Colonic mucosa (tissue), 4 donors: ENCODE results near the gene AHCTF1. TPM values are rescaled to one million over a fixed set of nuclear protein-coding genes. Genes with fewer than 3 reads are reported as not detected.
"Not testable (repeated sequence)": the region's sequence is repeated elsewhere in the genome, so short reads cannot be mapped to it uniquely, and the experiment has no call there.

Source experiments
- DNase-seq: peaks from one replicate; pipeline ENCODE4 v3.0.0-alpha.2; 2020
- H3K27ac ChIP-seq: fragments of 200-600 bp; one replicate; pipeline ENCODE4 v1.8.0; 2021
- H3K27me3 ChIP-seq: fragments of 200-600 bp; one replicate; pipeline ENCODE4 v1.8.0; 2021
- H3K36me3 ChIP-seq: fragments of 200-600 bp; one replicate; pipeline ENCODE4 v1.8.0; 2021
- H3K4me1 ChIP-seq: fragments of 200-600 bp; one replicate; pipeline ENCODE4 v1.8.0; 2021; ENCODE audit warnings: mild to moderate bottlenecking
- H3K4me3 ChIP-seq: fragments of 200-600 bp; one replicate; pipeline ENCODE4 v1.8.0; 2021
- H3K9ac ChIP-seq, 2 donors: one replicate each; pipeline ENCODE4 v1.7.0; 2013; ENCODE audit warnings: control low read depth in 2 of 2, low read depth in 2 of 2, low read length in 2 of 2
- H3K9me3 ChIP-seq: fragments of 200-600 bp; one replicate; pipeline ENCODE4 v1.8.0; 2021
- CTCF ChIP-seq: fragments of 200-600 bp; IDR thresholded peaks from one replicate; pipeline ENCODE4 v1.8.0; 2022; ENCODE audit warnings: antibody characterized with exemption, mild to moderate bottlenecking
- intact Hi-C: fragments of 100-400 bp; cut with DNase I; formaldehyde crosslinking; loops from one replicate; pipeline ENCODE4 v1.14.1; 2022
- total RNA-seq, 2 donors: library from RNA; stranded (reverse); fragmentation: NEBNext Ultra II Directional in 1 of 2; extraction: Animal tissue kit (Norgen Biotek cat#: 25700) in 1 of 2; gene quantifications; one replicate each; pipeline ENCODE4 v1.2.1, GENCODE V29; 2021
- donor health status: healthy.
- donor health status: DM: no; HTN: no; CAD: no.
- donor health status: DM: no; HTN: no; CAD: no.

AHCTF1 gene
- total RNA-seq, 2 donors from 2014 or later = 22.8 to 24.5 TPM

DNA sequence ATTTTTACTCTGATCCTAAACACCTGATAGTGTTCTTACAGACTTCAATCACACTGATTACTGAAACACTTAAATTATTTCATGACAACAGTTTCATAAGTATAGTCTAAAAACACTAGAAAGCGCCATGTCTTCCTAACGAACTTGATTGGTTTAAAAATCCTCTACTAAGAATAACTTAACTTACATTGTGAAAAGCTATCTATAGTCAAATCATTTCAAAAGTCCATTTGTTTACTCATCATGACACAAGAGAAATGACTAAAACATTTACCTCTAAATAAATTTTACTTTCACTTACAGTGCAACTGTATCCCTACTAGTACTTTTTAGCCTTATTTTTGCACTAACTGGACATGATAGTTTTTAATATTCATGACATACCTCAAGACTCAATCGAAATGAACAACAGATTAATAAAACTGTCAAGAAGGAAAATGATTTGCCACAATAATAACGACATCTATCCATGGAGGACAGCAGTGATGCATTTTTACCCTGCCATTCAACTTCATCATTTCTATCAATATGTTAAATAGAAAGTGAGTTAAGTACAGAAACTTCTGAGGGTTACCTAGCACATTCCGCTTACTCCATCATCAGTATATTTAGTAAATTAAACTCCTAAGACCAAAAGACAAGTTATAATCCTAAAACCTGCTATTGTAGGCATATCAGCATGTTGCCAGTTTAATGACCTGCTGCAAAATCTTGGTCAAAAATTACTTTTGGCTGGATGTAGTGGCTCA, 38.4 kb downstream of the AHCTF1 start:
- Histone ChIP-seq H3K27me3 (no peaks in the 10 kb centered on the region), H3K4me3 (no peak overlapping the region), H3K9me3 (no peaks in the 10 kb centered on the region), H3K4me1 (no peaks in the 10 kb centered on the region), H3K9ac (no peak overlapping the region), H3K27ac (no peak overlapping the region), H3K36me3 (peaks cover 33% of the 10 kb centered on the region)
- no peak for DNase-seq
- intact Hi-C loops = no loop called here
- no peak for TF ChIP-seq CTCF

DNA sequence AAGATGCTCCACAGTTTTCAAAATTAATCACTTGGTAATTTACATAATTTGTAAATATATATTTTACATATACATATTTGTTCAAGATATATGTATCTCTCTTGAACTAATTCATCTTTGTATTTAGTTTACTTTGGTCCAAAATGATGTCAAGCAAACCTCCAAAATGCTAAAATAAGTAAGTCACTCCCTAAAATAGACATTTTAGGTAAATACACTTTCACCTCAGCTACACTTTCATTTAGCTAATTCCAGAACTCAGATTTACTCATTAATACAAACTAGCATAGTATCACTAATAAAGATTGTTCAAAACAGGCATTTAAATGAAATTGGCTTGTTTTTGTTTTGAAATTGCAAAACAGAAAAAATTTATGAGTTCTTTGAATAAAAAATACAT, 40.6 kb downstream of the AHCTF1 start:
- no peaks in the 10 kb centered on the region for H3K9me3 ChIP-seq
- H3K9ac ChIP-seq = no peak overlapping the region
- no peaks in the 10 kb centered on the region for H3K27me3 ChIP-seq
- no peak for DNase-seq
- H3K36me3 ChIP-seq = peaks cover 23% of the 10 kb centered on the region
- no peak for TF ChIP-seq CTCF
- H3K27ac ChIP-seq = no peak overlapping the region
- no peaks in the 10 kb centered on the region for H3K4me1 ChIP-seq
- H3K4me3 ChIP-seq = no peak overlapping the region
- intact Hi-C loops = no loop called here

DNA sequence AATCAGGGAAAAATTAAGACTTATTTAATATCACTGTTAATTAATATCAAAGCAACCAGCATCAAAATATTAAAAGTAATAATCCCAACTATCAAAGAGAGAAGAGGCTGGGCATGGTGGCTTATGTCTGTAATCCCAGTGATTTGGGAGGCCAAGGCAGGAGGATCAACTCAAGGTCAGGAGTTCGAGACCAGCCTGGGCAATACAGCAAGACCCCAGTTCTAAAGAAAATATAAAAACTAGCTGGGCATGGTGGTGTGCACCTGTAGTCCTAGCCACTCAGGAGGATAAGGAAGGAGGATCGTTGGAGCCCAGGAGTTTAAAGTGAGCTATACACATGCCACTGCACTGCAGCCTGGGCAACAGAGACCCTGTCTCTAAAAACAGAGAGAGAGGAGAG, 43.2 kb downstream of the AHCTF1 start:
- Histone ChIP-seq H3K9ac (no peak overlapping the region), H3K36me3 (peaks cover 9% of the 10 kb centered on the region), H3K27ac (no peak overlapping the region), H3K27me3 (no peaks in the 10 kb centered on the region), H3K4me1 (no peaks in the 10 kb centered on the region), H3K4me3 (no peak overlapping the region), H3K9me3 (no peaks in the 10 kb centered on the region)
- intact Hi-C loops = no loop called here
- TF ChIP-seq CTCF = no peak
- DNase-seq = no peak

GRCh38 chr1:246885389-246885788, 46.4 kb downstream of the AHCTF1 start:
- not testable (repeated sequence) for H3K27ac ChIP-seq, H3K9me3 ChIP-seq, DNase-seq

GRCh38 chr1:246878551-246878950, 53.2 kb downstream of the AHCTF1 start:
- no peak for DNase-seq
- H3K27ac ChIP-seq = no peak overlapping the region
- no peak overlapping the region for H3K4me3 ChIP-seq
- intact Hi-C loops = no loop called here
- no peaks in the 10 kb centered on the region for H3K4me1 ChIP-seq
- TF ChIP-seq CTCF = no peak
- H3K27me3 ChIP-seq = no peaks in the 10 kb centered on the region
- H3K9ac ChIP-seq = no peak overlapping the region
- no peaks in the 10 kb centered on the region for H3K36me3 ChIP-seq
- H3K9me3 ChIP-seq = no peaks in the 10 kb centered on the region

More at GRCh38 chr1:246885389-246885788, 46.4 kb downstream of the AHCTF1 start:
- H3K4me1 ChIP-seq, H3K4me3 ChIP-seq, intact Hi-C loops, H3K9ac ChIP-seq, H3K27me3 ChIP-seq, H3K36me3 ChIP-seq: not testable (repeated sequence)

GRCh38 chr1:246876431-246876830, 55.3 kb downstream of the AHCTF1 start:
- Histone ChIP-seq H3K27me3 (no peaks in the 10 kb centered on the region), H3K36me3 (no peaks in the 10 kb centered on the region), H3K9ac (no peak overlapping the region), H3K9me3 (no peaks in the 10 kb centered on the region), H3K27ac (no peak overlapping the region), H3K4me1 (no peaks in the 10 kb centered on the region), H3K4me3 (no peak overlapping the region)
- no peak for TF ChIP-seq CTCF
- intact Hi-C loops = no loop called here
- no peak for DNase-seq
